ENCODE measurements around the gene COL4A4. TPM values are rescaled to one million over a fixed set of nuclear protein-coding genes. Genes with fewer than 3 reads are reported as not detected.

Gene COL4A4
- total and polyA plus RNA-seq, 2 experiments from 2014 or later, result 0.47 to 3.0 TPM

DNA sequence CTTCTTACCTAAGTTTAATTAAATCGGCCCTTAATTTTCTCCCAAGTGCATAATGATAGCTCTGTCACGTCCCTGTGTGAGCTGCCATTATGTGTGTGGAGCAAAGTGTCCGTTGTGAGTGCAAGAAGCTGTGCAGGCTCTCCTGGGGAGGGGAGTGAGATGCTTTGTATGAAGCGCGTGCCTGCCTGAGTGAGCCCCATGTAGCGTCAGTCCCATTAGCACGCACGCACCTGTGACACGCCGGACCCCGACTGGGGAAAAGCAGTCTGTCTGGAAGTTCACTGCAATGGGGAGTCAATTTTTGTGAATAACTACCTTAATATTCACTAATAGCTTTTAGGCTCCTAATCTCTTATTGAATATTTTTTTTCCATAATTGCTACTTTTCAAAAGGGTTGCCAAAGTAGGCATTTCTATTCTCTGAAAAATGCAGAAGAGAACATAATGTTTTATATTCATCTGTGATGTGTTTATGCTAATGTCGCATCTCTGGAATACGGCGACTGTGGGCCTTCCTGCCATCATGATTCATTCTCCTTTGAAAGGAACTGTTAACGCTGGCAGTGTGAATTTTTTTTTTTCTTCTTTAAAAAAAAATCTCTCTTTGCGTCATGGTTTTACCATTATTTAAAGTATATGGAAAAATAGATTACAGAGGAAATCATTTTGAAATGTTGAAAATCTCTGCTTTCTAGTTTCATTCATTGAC lies 157.7 kb downstream of the COL4A4 start:
- Histone ChIP-seq H3K27ac (no peak overlapping the region), H3K4me1 (ENCODE audit: insufficient read depth) (no peaks in the 10 kb centered on the region), H3K27me3 (no peaks in the 10 kb centered on the region), H3K9me3 (ENCODE audit: low read depth) (no peaks in the 10 kb centered on the region), H3K4me2 (no peak overlapping the region), H3K36me3 (replicated peaks; ENCODE audit: insufficient read depth, low read depth) (no peaks in the 10 kb centered on the region), H4K20me1 (ENCODE audit: insufficient read depth, poor library complexity, severe bottlenecking) (no peaks in the 10 kb centered on the region), H3K9me2 (replicated peaks; ENCODE audit: insufficient read depth) (no peaks in the 10 kb centered on the region), H2AFZ (no peak overlapping the region), H3K4me3 (no peak overlapping the region), H3K79me2 (no peaks in the 10 kb centered on the region)
- 94% methylated on average over 16 of the region's 16 CpGs for WGBS (ENCODE audit: low lambda C conversion rate, missing lambda C conversion rate)
- TF ChIP-seq EZH2phosphoT487 (IDR thresholded peaks at IDR 0.05; ENCODE audit: low read depth, severe bottlenecking, unreplicated experiment) (no peak), EZH2 (IDR thresholded peaks at IDR 0.05; ENCODE audit: borderline replicate concordance) (no peak)
- TF ChIP-seq, protein P1, sequence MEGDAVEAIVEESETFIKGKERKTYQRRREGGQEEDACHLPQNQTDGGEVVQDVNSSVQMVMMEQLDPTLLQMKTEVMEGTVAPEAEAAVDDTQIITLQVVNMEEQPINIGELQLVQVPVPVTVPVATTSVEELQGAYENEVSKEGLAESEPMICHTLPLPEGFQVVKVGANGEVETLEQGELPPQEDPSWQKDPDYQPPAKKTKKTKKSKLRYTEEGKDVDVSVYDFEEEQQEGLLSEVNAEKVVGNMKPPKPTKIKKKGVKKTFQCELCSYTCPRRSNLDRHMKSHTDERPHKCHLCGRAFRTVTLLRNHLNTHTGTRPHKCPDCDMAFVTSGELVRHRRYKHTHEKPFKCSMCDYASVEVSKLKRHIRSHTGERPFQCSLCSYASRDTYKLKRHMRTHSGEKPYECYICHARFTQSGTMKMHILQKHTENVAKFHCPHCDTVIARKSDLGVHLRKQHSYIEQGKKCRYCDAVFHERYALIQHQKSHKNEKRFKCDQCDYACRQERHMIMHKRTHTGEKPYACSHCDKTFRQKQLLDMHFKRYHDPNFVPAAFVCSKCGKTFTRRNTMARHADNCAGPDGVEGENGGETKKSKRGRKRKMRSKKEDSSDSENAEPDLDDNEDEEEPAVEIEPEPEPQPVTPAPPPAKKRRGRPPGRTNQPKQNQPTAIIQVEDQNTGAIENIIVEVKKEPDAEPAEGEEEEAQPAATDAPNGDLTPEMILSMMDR (IDR thresholded peaks at IDR 0.05; ENCODE audit: poor library complexity), result no peak
- no peak for DNase-seq (ENCODE audit: low spot score)

DNA sequence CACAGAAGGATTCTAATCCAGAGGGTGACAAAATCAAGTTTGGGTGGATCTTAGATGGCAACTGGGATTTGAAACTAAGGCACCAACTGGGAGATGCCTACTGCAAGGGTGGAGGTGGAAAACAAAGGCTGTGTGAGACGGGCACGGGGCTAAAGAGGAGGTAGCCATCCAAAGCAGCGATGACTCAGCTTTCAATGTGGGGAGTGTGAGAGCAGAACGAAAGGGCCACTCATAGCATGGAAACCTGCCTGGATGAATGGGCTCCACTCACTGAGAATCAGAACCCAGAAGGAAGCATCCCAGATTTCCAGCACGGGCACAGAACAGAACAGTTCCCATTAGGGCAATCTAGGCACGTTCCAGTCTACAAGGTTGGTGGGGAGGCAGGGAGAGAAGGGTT lies 159.5 kb downstream of the COL4A4 start:
- 88% methylated on average over 6 of the region's 6 CpGs for WGBS (ENCODE audit: low lambda C conversion rate, missing lambda C conversion rate)
- no peak overlapping the region for H3K4me3 ChIP-seq

DNA sequence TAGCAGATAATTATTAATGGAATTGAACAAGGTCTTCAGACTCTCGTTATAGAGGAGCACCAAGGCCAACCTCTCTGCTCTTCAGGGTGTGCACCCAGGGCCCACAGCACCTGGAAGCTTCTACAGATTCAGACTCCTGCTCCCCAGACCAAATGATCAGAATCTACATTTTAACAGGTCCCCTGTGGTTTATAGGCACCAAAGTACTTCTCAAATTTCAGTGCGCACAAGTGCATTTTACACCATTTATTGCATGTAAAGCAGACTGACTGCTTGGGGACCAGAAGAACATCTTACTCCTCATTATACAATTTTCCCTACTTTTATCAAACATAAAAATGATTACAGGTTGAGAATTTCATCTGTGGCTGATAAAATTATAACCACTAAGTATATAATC lies 163.9 kb downstream of the COL4A4 start:
- 100% methylated on average over 2 of the region's 2 CpGs for WGBS (ENCODE audit: low lambda C conversion rate, missing lambda C conversion rate)
- Histone ChIP-seq H3K9me3 (ENCODE audit: low read depth) (no peaks in the 10 kb centered on the region), H3K27ac (no peak overlapping the region), H3K4me3 (no peak overlapping the region), H4K20me1 (ENCODE audit: insufficient read depth, poor library complexity, severe bottlenecking) (no peaks in the 10 kb centered on the region), H3K4me2 (no peak overlapping the region), H2AFZ (no peak overlapping the region), H3K4me1 (ENCODE audit: insufficient read depth) (no peaks in the 10 kb centered on the region), H3K79me2 (no peaks in the 10 kb centered on the region), H3K27me3 (no peaks in the 10 kb centered on the region), H3K9me2 (replicated peaks; ENCODE audit: insufficient read depth) (no peaks in the 10 kb centered on the region), H3K36me3 (replicated peaks; ENCODE audit: insufficient read depth, low read depth) (no peaks in the 10 kb centered on the region)
- no peak for TF ChIP-seq EZH2 (IDR thresholded peaks at IDR 0.05; ENCODE audit: borderline replicate concordance)
- TF ChIP-seq, protein P1 (IDR thresholded peaks at IDR 0.05; ENCODE audit: poor library complexity), result no peak
- TF ChIP-seq EZH2phosphoT487 (IDR thresholded peaks at IDR 0.05; ENCODE audit: low read depth, severe bottlenecking, unreplicated experiment), result no peak
- no peak for DNase-seq (ENCODE audit: low spot score)

More for the DNA sequence above, 159.5 kb downstream of the COL4A4 start:
- Histone ChIP-seq H3K27ac (no peak overlapping the region), H3K36me3 (replicated peaks; ENCODE audit: insufficient read depth, low read depth) (no peaks in the 10 kb centered on the region), H3K4me2 (no peak overlapping the region), H4K20me1 (ENCODE audit: insufficient read depth, poor library complexity, severe bottlenecking) (no peaks in the 10 kb centered on the region), H3K27me3 (no peaks in the 10 kb centered on the region), H3K9me3 (ENCODE audit: low read depth) (no peaks in the 10 kb centered on the region), H3K4me1 (ENCODE audit: insufficient read depth) (no peaks in the 10 kb centered on the region), H3K79me2 (no peaks in the 10 kb centered on the region), H3K9me2 (replicated peaks; ENCODE audit: insufficient read depth) (no peaks in the 10 kb centered on the region), H2AFZ (no peak overlapping the region)
- TF ChIP-seq EZH2phosphoT487 (IDR thresholded peaks at IDR 0.05; ENCODE audit: low read depth, severe bottlenecking, unreplicated experiment) (no peak), EZH2 (IDR thresholded peaks at IDR 0.05; ENCODE audit: borderline replicate concordance) (no peak)
- TF ChIP-seq, protein P1 (IDR thresholded peaks at IDR 0.05; ENCODE audit: poor library complexity), result no peak
- no peak for DNase-seq (ENCODE audit: low spot score)
